ENCODE results near the gene CGAS. TPM values are rescaled to one million over a fixed set of nuclear protein-coding genes. Genes with fewer than 3 reads are reported as not detected.
A peak's percentile ranks its signal among the peaks of the same experiment; 100 is the strongest.
"Not testable (repeated sequence)": the region's sequence is repeated elsewhere in the genome, so short reads cannot be mapped to it uniquely, and the experiment has no call there.

The CGAS gene
- total RNA-seq, 2 donors from 2014 or later: 5.3 to 6.2 TPM

GRCh38 chr6:73413102-73413501, 39.0 kb downstream of the CGAS start:
- DNase-seq (ENCODE audit: low spot score): no peak
- intact Hi-C loops (cut with DNase I): no loop called here

GRCh38 chr6:73409395-73409794, 42.7 kb downstream of the CGAS start:
- DNase-seq (ENCODE audit: low spot score): no peak
- intact Hi-C loops (cut with DNase I): no loop called here

- DNase-seq (ENCODE audit: low spot score): no peak
- intact Hi-C loops (cut with DNase I): no loop called here
Measured at GRCh38 chr6:73400656-73401055, 51.4 kb downstream of the CGAS start.

- intact Hi-C loops (cut with DNase I): no loop called here
- peak; percentile 26 for DNase-seq (ENCODE audit: low spot score)
Measured at GRCh38 chr6:73395875-73396274, 56.2 kb downstream of the CGAS start.

- peak; percentile 92 for DNase-seq (ENCODE audit: low spot score)
- intact Hi-C loops (cut with DNase I): no loop called here
Measured at GRCh38 chr6:73394577-73395354, 57.3 kb downstream of the CGAS start, which contains the start of gene DDX43. DDX43 (plus strand) TSS chr6:73394828; CDS start chr6:73394906, 78 bp downstream.

- intact Hi-C loops (cut with DNase I): no loop called here
- DNase-seq (ENCODE audit: low spot score): peak; percentile 28
Measured at GRCh38 chr6:73393278-73393677, 58.8 kb downstream of the CGAS start.

GRCh38 chr6:73392188-73392587, 59.9 kb downstream of the CGAS start:
- peak; percentile 45 for DNase-seq (ENCODE audit: low spot score)

GRCh38 chr6:73391675-73392074, 60.4 kb downstream of the CGAS start:
- intact Hi-C loops (cut with DNase I): no loop called here
- DNase-seq (ENCODE audit: low spot score): no peak

More at GRCh38 chr6:73392188-73392587, 59.9 kb downstream of the CGAS start:
- intact Hi-C loops (cut with DNase I): not testable (repeated sequence)

- intact Hi-C loops (cut with DNase I): no loop called here
Measured at GRCh38 chr6:73389854-73390253, 62.2 kb downstream of the CGAS start.

GRCh38 chr6:73388800-73389512, 63.1 kb downstream of the CGAS start:
- peak; percentile 82 for DNase-seq (ENCODE audit: low spot score)
- intact Hi-C loops (cut with DNase I): no loop called here

More at GRCh38 chr6:73389854-73390253, 62.2 kb downstream of the CGAS start:
- peak; percentile 22 for DNase-seq (ENCODE audit: low spot score)

GRCh38 chr6:73388433-73388799, 63.7 kb downstream of the CGAS start:
- DNase-seq (ENCODE audit: low spot score): no peak
- intact Hi-C loops (cut with DNase I): no loop called here

- peak; percentile 36 for DNase-seq (ENCODE audit: low spot score)
- intact Hi-C loops (cut with DNase I): no loop called here
Measured at GRCh38 chr6:73382462-73383113, 69.5 kb downstream of the CGAS start.

- intact Hi-C loops (cut with DNase I): not testable (repeated sequence)
Measured at GRCh38 chr6:73381531-73381930, 70.6 kb downstream of the CGAS start.

GRCh38 chr6:73377225-73377624, 74.9 kb downstream of the CGAS start:
- intact Hi-C loops (cut with DNase I): no loop called here
- DNase-seq (ENCODE audit: low spot score): no peak

More at GRCh38 chr6:73381531-73381930, 70.6 kb downstream of the CGAS start:
- DNase-seq (ENCODE audit: low spot score): peak; percentile 59

- no peak for DNase-seq (ENCODE audit: low spot score)
- intact Hi-C loops (cut with DNase I): no loop called here
Measured at GRCh38 chr6:73375216-73375615, 76.9 kb downstream of the CGAS start.

Other genes starting within 250 kb of the CGAS start
- not detected for gene KHDC1L, start 226.8 kb downstream of the CGAS start, total RNA-seq
- gene KHDC1, start 189.1 kb downstream of the CGAS start, total RNA-seq: 1 to 10 TPM in 1 of 2 donors, under 1 TPM in 1; 0.19 to 1.1 TPM
- gene DPPA5, start 98.0 kb downstream of the CGAS start, total RNA-seq: not detected
- not detected for gene KHDC3L, start 89.6 kb downstream of the CGAS start, total RNA-seq
- under 1 TPM in 1 of 2 donors, not detected in 1; 0.24 TPM for gene OOEP, start 82.4 kb downstream of the CGAS start, total RNA-seq
- gene DDX43, start 57.5 kb downstream of the CGAS start, total RNA-seq: 1 to 10 TPM in 1 of 2 donors, under 1 TPM in 1; 0.43 to 1.3 TPM
- 10 to 100 TPM; 18.3 to 20.6 TPM for gene MTO1, start 9.4 kb upstream of the CGAS start, total RNA-seq
- 1,000 to 10,000 TPM; 7,949 to 8,333 TPM for gene EEF1A1, start 68.7 kb upstream of the CGAS start, total RNA-seq
- 10 to 100 TPM; 15.2 to 16.6 TPM for gene SLC17A5, start 201.7 kb upstream of the CGAS start, total RNA-seq
- gene CD109, start 243.9 kb upstream of the CGAS start, total RNA-seq: 10 to 100 TPM; 20.4 to 35.9 TPM